Measurements from ENCODE around the gene ITIH5.

ITIH5 gene

DNA sequence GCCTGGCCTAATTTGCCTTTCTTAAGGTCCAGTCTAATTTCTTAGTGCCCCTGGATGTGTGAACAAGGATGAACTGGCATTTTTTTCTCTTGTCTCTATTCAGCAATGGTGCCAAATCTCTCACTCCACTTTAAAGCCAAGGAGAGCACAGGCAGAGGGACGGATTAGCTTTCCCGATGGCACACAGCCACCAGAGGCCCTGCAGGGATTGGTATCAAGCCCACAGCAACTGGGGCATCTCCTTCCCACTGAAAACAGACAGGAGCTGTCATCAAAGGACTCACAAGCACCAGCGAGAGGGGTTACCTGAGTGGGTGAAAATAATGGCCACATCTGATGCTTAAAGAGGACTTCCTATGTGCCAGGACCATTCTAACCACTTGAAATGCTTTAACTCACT, 83.1 kb downstream of the ITIH5 start:
- DNase-seq (ENCODE audit: low spot score) = no peak

DNA sequence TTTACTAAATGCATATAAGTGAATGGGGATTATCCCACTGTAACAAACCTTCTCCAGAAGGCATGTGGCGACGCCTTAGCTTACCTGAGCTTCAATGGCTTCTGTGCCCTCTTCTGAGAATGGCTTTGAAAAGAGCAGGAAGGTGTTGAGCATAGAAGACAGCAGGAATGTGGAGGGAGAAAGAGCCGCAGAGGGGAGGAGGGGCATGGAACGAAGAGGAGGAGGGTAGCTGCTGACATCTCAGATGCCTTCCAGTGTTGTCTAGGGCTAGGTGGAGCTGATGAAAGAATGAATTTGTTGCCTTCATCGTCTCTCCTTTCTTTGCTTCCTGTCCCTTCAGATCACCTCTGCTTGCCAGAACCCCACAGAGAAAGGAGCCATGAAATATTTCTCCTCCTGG, 86.2 kb downstream of the ITIH5 start:
- no peak for DNase-seq (ENCODE audit: low spot score)

DNA sequence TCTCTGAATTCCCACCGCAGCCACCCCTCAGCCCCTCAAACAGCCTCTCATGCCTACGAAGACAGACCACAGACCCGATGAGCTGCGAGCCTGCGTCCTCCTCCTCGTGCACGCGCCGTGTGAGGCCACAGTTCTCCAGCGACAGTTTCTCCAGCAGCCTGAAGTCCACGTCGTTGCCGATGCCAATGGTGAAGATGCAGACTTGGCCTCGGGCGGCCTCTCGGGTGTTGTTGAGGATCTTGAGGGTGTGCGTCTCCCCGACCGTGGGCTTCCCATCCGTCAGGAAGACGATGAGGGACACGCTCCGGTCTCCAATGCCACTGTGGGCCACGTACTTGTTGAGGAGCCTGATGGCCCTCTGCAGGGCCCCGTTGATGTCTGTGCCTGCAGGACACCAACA, 87.1 kb downstream of the ITIH5 start:
- no peak for DNase-seq (ENCODE audit: low spot score)

GRCh38 chr10:7577579-7577978, 89.2 kb downstream of the ITIH5 start:
- DNase-seq (ENCODE audit: low spot score) = no peak

DNA sequence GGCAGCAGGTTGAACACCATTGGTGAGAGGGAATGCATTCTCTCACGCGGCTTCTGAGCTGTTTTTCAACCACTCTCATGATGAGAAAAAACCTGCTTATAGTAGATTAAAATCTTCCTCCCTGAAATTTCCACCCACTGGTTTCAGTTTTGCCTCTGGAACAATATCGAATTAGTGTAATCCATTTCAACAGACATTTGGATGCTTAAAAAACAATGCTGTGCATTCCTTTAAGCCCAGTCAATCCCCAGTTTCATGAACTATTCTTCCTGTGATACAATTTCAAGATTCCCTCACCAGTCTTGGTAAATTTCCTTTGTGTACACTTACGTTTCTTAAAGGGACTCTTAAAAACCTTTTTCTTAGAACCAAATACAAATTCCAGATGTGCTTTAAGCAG, 89.6 kb downstream of the ITIH5 start:
- no peak for DNase-seq (ENCODE audit: low spot score)

DNA sequence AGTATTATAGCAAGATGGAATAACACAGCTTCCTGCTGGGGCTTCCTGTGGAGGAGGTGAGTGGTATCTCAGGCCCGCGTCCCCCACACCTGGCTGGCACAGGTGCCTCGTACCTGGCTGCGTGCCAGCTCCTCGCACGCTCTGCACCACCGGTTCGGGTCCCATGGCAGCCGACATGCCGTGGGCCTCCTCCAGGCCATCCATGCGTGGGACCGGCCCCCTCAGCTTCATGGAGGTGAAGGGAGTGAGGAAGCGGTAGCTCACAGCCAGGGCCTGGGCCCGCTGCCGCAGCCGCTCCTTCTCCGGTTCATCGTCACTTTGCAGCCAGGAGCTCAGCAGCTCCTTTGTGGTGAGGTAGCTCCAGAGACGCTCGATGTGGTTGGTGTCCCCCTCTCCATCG, 90.4 kb downstream of the ITIH5 start:
- DNase-seq (ENCODE audit: low spot score) = no peak

GRCh38 chr10:7572391-7572790, 94.4 kb downstream of the ITIH5 start:
- DNase-seq (ENCODE audit: low spot score) = no peak

GRCh38 chr10:7571981-7572380, 94.8 kb downstream of the ITIH5 start:
- no peak for DNase-seq (ENCODE audit: low spot score)

- no peak for DNase-seq (ENCODE audit: low spot score)
These were observed 98.7 kb downstream of the ITIH5 start for GRCh38 chr10:7567911-7568620.

- no peak for DNase-seq (ENCODE audit: low spot score)
These were observed 99.9 kb downstream of the ITIH5 start for GRCh38 chr10:7566891-7567290.

DNA sequence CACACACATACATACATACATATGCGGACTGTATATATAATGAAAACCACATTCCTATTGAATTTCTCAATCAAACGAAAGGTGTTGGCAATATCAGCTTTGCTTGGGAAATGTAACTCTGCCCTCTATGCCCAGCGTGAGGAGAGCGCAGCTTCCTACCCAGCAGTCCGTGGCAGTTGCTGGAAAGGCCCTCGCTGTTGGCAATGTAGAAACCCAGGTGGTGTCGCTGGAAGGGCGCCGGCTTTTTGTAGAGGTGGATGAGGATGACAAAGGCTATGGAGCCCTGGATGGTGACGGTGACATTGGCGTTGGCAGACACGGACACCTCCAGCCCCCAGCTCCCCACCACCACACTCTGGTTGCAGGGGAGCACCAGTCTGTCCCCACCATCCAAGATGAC, 100.9 kb downstream of the ITIH5 start:
- DNase-seq (ENCODE audit: low spot score) = no peak

GRCh38 chr10:7563770-7564169, 103.0 kb downstream of the ITIH5 start:
- DNase-seq (ENCODE audit: low spot score) = no peak

DNA sequence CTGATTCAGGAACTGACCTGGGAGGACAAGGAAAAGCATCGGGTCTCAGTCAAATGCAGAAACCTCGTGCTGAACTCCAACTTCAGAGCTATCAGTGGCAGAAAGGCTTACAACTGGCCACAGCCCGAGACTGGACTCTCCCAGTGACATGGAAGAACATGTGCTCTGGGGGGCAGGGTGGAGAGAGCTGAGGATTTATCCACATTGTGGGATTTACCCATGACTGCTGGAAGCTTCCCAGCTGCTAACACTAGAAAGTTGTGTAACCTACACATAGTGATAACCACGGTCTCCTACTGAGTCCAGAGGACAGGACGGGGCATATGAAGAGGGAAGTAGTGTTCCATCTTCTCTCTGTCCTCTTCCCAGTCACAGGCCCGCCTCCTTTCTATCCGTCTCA, 103.4 kb downstream of the ITIH5 start:
- DNase-seq (ENCODE audit: low spot score) = no peak

DNA sequence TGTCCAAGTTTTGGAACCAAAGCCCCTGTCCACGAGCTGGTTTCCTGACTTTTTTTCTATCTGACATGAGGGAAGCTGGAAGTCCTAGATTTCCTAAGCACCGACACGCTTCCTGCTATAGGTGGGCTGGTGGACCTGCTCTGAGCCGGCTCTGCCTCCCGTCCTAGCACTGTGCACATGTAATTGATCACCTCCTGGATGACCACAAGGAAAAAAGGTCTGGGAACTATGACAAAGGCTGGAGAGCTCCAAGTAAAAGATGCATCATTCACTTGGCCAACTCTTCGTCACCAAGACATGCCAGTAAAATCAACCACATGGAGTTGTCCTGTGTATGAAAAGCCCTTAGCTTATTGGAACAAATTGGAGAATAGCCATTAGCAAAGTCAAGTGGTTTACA, 104.8 kb downstream of the ITIH5 start:
- no peak for DNase-seq (ENCODE audit: low spot score)

- DNase-seq (ENCODE audit: low spot score) = no peak
These were observed 105.4 kb downstream of the ITIH5 start for GRCh38 chr10:7561216-7561893.

GRCh38 chr10:7560519-7560918, 106.2 kb downstream of the ITIH5 start:
- DNase-seq (ENCODE audit: low spot score) = no peak

DNA sequence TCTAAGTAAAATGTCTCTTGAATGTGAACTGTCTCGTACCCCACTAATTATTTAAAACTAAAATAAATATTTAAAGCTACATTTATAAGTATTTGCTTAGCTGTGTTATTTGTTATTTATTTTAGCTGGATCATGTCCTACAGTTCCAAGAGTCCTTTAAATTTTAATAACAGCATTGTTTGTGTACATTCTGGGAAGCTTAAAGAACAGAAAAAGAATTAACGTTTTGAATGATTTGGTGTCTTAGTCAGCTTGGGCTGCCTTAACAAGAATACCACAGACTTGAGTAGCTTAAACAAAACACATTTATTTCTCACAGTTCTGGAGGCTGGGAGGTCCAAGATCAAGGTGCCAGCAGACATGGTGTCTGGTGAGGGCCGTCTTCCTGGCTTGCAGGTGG, 107.4 kb downstream of the ITIH5 start:
- no peak for DNase-seq (ENCODE audit: low spot score)

DNA sequence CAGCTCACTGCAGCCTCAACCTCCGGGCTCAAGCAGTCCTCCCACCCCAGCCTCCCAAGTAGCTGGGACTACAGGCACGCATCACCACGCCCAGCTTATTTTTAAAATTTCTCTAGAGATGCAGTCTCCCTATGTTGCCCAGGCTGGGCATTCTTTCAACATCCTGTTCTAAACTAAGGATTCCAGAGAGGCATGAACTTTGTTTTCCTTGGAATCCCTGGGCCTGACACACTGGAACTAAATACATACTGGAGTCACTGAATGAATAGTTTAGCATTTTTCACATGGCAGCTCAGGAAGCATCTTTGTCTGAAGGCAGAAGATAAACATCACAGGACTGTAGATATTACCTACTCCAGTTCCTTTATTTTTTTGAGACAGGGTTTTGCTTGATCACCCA, 108.7 kb downstream of the ITIH5 start:
- no peak for DNase-seq (ENCODE audit: low spot score)

GRCh38 chr10:7553531-7553930, 113.2 kb downstream of the ITIH5 start:
- no peak for DNase-seq (ENCODE audit: low spot score)

DNA sequence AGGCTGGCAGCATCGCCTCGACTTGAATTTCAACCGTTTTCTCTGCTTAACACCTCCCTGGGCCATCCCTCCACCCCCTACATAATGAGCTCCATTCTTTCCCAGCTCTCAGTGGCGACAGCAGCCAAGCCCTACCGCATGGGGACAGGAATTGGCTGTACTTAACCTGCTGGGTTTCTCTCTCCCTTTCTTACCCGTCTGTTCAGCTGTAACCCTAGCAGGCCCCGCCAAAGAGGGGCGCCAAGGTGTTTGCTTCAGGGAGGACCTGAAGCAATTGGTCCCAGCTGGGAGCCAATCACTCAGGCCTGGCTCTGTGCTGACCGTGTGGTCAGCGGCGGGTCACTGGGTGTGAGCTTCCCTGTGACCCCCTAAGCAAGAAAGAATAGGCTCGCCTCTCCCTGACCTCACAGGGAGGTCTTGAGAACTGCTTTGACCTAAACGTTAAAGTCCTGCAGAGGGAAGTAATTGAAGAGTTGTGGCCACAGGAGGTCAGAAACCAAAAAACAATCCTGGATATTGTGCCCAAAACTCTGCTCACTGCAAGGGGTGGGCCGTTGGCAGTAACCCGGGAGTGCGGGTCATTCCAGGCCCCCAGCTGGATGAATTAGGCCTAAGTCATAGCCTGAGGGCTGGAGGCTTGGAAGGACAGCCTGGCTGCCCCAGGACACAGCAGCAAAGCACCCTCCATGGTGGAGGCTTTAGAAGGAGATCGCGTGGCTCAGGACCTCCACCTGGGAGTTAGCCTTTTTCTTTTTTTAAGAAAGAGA, 114.6 kb downstream of the ITIH5 start:
- DNase-seq (ENCODE audit: low spot score) = no peak

DNA sequence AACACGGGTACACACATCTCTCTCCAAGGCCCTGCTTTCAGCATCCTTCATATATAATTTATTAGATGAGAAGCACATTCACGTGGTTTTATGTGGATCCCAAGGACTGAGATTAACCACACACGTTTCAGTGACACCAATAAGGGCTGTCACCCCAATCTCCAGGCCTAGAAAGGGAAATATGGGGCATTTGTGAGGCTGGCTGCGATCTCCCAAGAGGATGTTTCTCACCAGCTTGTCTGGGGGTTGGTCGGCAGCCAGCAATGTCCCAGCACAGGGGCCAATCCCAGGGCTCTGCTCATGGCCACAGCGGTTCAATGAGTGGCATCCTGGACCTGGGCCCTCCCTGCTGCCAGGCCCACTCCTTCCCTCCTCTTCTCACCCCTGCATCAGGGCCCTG, 115.5 kb downstream of the ITIH5 start:
- no peak for DNase-seq (ENCODE audit: low spot score)

GRCh38 chr10:7550013-7550412, 116.8 kb downstream of the ITIH5 start:
- DNase-seq (ENCODE audit: low spot score) = no peak

GRCh38 chr10:7547829-7548228, 118.9 kb downstream of the ITIH5 start:
- DNase-seq (ENCODE audit: low spot score) = no peak
